Mucosa of descending colon (tissue), 3 donors: ENCODE results near the gene MCMBP. TPM values are rescaled to one million over a fixed set of nuclear protein-coding genes. Genes with fewer than 3 reads are reported as not detected.
"Not testable (repeated sequence)": the region's sequence is repeated elsewhere in the genome, so short reads cannot be mapped to it uniquely, and the experiment has no call there.

Source experiments
- ATAC-seq: fragments of 200-7000 bp; cut with Tn5 transposase; one replicate; pipeline ENCODE4 v1.9.1; 2020; ENCODE audit warnings: mild to moderate bottlenecking, moderate library complexity
- DNase-seq, 3 donors: peaks; one replicate each; pipeline ENCODE4 v3.0.0-alpha.2; 2020
- H3K36me3 ChIP-seq: fragments of 200-600 bp; one replicate; pipeline ENCODE4 v1.8.0; 2021; ENCODE audit warnings: low read depth, mild to moderate bottlenecking
- H3K4me1 ChIP-seq: fragments of 200-600 bp; one replicate; pipeline ENCODE4 v1.8.0; 2021; ENCODE audit warnings: low read depth, mild to moderate bottlenecking
- H3K4me3 ChIP-seq: fragments of 200-600 bp; one replicate; pipeline ENCODE4 v1.8.0; 2021; ENCODE audit warnings: mild to moderate bottlenecking
- H3K9me3 ChIP-seq: fragments of 200-600 bp; one replicate; pipeline ENCODE4 v1.8.0; 2021; ENCODE audit warnings: mild to moderate bottlenecking
- CTCF ChIP-seq: fragments of 200-600 bp; IDR thresholded peaks from one replicate; pipeline ENCODE4 v1.8.0; 2022; ENCODE audit warnings: antibody characterized with exemption, mild to moderate bottlenecking
- intact Hi-C, 2 donors: fragments of 100-400 bp; cut with DNase I in 1 of 2; cut with micrococcal nuclease in 1 of 2; formaldehyde crosslinking; loops; one replicate each; pipeline versions ENCODE4 v1.11.0 to v1.11.1; 2022; cut with DNase I, micrococcal nuclease
- total RNA-seq, 3 donors: library from RNA; stranded (reverse); fragmentation: NEBNext Ultra II Directional in 2 of 3; extraction: Animal tissue kit (Norgen Biotek cat#: 25700) in 2 of 3; gene quantifications; one replicate each; pipeline versions ENCODE4 v1.2.1 to v1.2.4, GENCODE V29; 2021 to 2023
- donor health status: DM: no; HTN: no; CAD: no; lungs with moderate emphysema.
- donor health status: DM: no; HTN: no; CAD: no.
- donor health status: DM: no; HTN: yes; CAD: no.

Gene MCMBP
- total RNA-seq, 3 donors from 2014 or later: 38.8 to 50.4 (median 39.6) TPM

- DNase-seq, H3K36me3 ChIP-seq, intact Hi-C loops, H3K4me3 ChIP-seq, ATAC-seq, H3K4me1 ChIP-seq, H3K9me3 ChIP-seq: not testable (repeated sequence)
Observed at GRCh38 chr10:119883901-119884611, 11.4 kb upstream of the MCMBP start.

GRCh38 chr10:119878524-119878923, 5.9 kb upstream of the MCMBP start:
- no peak for DNase-seq
- TF ChIP-seq CTCF: no peak
- intact Hi-C loops: no loop called here
- H3K4me1 ChIP-seq: peaks cover 5% of the 10 kb centered on the region
- H3K36me3 ChIP-seq: no peaks in the 10 kb centered on the region
- no peak for ATAC-seq
- H3K9me3 ChIP-seq: no peaks in the 10 kb centered on the region
- H3K4me3 ChIP-seq: no peak overlapping the region

GRCh38 chr10:119872860-119873681, 428 bp upstream of the MCMBP start:
- Histone ChIP-seq H3K36me3 (no peaks in the 10 kb centered on the region), H3K9me3 (no peaks in the 10 kb centered on the region), H3K4me3 (peak overlapping the region; percentile 80), H3K4me1 (peaks cover 16% of the 10 kb centered on the region)
- intact Hi-C loops: no loop called here
- DNase-seq (peak; percentile 90 to 94 (median 93)), ATAC-seq (peak; percentile 98)
- no peak for TF ChIP-seq CTCF

- Histone ChIP-seq H3K4me3 (peak overlapping the region; percentile 80), H3K36me3 (no peaks in the 10 kb centered on the region), H3K4me1 (peaks cover 16% of the 10 kb centered on the region), H3K9me3 (no peaks in the 10 kb centered on the region)
- TF ChIP-seq CTCF: no peak
- peak; percentile 56 for ATAC-seq
- peak; percentile 68 to 82 (median 78) for DNase-seq
- intact Hi-C loops: no loop called here
Observed at GRCh38 chr10:119871881-119872609, 598 bp downstream of the MCMBP start.

- H3K4me1 ChIP-seq: peaks cover 16% of the 10 kb centered on the region
- intact Hi-C loops: loop anchor here in 1 of 2 donors (10.0 kb wide), 1 partner anchor 125 kb away; no protein-coding TSS in a partner anchor
- not testable (repeated sequence) for DNase-seq, ATAC-seq, H3K36me3 ChIP-seq, H3K9me3 ChIP-seq, H3K4me3 ChIP-seq
Observed at GRCh38 chr10:119869398-119869797, 3.2 kb downstream of the MCMBP start.

- H3K4me1 ChIP-seq: peaks cover 12% of the 10 kb centered on the region
- intact Hi-C loops: loop anchor here in 1 of 2 donors (10.0 kb wide), 1 partner anchor 123 kb away; no protein-coding TSS in a partner anchor
- no peak for TF ChIP-seq CTCF
- no peaks in the 10 kb centered on the region for H3K36me3 ChIP-seq
- DNase-seq: no peak
- no peak overlapping the region for H3K4me3 ChIP-seq
- no peaks in the 10 kb centered on the region for H3K9me3 ChIP-seq
- no peak for ATAC-seq
Observed at GRCh38 chr10:119867317-119867716, 5.3 kb downstream of the MCMBP start.
